Measurements from ENCODE around the gene TCF12.

DNA sequence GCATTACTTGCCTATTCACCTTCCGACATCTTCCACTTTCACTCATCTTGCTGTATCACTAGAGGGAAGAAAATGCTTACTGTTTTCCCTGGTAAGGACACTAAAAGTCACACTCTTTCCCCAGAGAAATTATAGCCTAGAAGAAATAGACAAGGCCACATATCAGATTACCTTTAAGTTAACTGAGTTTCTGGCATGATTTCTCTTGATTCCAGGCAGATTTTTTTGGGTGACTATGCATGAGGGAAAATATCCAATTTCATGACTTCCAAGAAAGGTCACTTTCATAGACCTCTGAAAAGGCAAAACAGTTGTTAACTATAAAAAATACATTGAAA is 30.3 kb downstream of the TCF12 start:
- TF ChIP-seq YY1 (IDR thresholded peaks at IDR 0.05; ENCODE audit: insufficient read depth, insufficient read length) (no peak), ZNF274 (IDR thresholded peaks at IDR 0.05; ENCODE audit: low read depth, low read length) (no peak)
